GM18517 (cell line): Measurements from ENCODE around the gene MUC5B.
"Not testable (repeated sequence)": the region's sequence is repeated elsewhere in the genome, so short reads cannot be mapped to it uniquely, and the experiment has no call there.

Experiments used
- ATAC-seq: cut with Tn5 transposase; IDR thresholded peaks from one replicate; pipeline ENCODE4 v1.9.1; 2021; ENCODE audit warnings: mild to moderate bottlenecking, moderate library complexity; ENCODE audit not compliant: unreplicated experiment

Gene MUC5B

DNA sequence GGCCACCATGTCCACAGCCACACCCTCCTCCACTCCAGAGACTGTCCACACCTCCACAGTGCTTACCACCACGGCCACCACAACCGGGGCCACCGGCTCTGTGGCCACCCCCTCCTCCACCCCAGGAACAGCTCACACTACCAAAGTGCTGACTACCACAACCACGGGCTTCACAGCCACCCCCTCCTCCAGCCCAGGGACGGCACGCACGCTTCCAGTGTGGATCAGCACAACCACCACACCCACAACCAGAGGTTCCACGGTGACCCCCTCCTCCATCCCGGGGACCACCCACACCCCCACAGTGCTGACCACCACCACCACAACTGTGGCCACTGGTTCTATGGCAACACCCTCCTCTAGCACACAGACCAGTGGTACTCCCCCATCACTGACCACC is 21.7 kb downstream of the MUC5B start:
- ATAC-seq, result not testable (repeated sequence)

DNA sequence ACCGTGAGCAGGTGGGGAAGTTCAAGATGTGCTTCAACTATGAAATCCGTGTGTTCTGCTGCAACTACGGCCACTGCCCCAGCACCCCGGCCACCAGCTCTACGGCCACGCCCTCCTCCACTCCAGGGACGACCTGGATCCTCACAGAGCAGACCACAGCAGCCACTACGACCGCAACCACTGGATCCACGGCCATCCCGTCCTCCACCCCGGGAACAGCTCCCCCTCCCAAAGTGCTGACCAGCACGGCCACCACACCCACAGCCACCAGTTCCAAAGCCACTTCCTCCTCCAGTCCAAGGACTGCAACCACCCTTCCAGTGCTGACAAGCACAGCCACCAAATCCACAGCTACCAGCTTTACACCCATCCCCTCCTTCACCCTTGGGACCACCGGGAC is 22.9 kb downstream of the MUC5B start:
- not testable (repeated sequence) for ATAC-seq

DNA sequence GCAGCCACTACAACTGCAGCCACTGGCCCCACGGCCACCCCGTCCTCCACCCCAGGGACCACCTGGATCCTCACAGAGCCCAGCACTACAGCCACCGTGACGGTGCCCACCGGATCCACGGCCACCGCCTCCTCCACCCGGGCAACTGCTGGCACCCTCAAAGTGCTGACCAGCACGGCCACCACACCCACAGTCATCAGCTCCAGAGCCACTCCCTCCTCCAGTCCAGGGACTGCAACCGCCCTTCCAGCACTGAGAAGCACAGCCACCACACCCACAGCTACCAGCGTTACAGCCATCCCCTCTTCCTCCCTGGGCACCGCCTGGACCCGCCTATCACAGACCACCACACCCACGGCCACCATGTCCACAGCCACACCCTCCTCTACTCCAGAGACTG is 23.4 kb downstream of the MUC5B start:
- not testable (repeated sequence) for ATAC-seq

- ATAC-seq, result not testable (repeated sequence)
Measured at GRCh38 chr11:1247026-1247425, 24.2 kb downstream of the MUC5B start.

DNA sequence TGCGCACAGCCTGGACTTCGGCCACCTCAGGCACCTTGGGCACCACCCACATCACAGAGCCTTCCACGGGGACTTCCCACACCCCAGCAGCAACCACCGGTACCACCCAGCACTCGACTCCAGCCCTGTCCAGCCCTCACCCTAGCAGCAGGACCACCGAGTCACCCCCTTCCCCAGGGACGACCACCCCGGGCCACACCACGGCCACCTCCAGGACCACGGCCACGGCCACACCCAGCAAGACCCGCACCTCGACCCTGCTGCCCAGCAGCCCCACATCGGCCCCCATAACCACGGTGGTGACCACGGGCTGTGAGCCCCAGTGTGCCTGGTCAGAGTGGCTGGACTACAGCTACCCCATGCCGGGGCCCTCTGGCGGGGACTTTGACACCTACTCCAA is 26.1 kb downstream of the MUC5B start:
- not testable (repeated sequence) for ATAC-seq

DNA sequence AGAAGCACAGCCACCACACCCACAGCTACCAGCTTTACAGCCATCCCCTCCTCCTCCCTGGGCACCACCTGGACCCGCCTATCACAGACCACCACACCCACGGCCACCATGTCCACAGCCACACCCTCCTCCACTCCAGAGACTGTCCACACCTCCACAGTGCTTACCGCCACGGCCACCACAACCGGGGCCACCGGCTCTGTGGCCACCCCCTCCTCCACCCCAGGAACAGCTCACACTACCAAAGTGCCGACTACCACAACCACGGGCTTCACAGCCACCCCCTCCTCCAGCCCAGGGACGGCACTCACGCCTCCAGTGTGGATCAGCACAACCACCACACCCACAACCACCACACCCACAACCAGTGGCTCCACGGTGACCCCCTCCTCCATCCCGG is 27.5 kb downstream of the MUC5B start:
- ATAC-seq, result not testable (repeated sequence)

DNA sequence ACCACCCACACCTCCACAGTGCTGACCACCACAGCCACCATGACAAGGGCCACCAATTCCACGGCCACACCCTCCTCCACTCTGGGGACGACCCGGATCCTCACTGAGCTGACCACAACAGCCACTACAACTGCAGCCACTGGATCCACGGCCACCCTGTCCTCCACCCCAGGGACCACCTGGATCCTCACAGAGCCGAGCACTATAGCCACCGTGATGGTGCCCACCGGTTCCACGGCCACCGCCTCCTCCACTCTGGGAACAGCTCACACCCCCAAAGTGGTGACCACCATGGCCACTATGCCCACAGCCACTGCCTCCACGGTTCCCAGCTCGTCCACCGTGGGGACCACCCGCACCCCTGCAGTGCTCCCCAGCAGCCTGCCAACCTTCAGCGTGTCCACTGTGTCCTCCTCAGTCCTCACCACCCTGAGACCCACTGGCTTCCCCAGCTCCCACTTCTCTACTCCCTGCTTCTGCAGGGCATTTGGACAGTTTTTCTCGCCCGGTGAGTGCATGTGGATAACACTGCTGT is 28.4 kb downstream of the MUC5B start:
- no peak for ATAC-seq

GRCh38 chr11:1252371-1253102 is 29.7 kb downstream of the MUC5B start:
- no peak for ATAC-seq

GRCh38 chr11:1253103-1253485 is 30.2 kb downstream of the MUC5B start:
- no peak for ATAC-seq

DNA sequence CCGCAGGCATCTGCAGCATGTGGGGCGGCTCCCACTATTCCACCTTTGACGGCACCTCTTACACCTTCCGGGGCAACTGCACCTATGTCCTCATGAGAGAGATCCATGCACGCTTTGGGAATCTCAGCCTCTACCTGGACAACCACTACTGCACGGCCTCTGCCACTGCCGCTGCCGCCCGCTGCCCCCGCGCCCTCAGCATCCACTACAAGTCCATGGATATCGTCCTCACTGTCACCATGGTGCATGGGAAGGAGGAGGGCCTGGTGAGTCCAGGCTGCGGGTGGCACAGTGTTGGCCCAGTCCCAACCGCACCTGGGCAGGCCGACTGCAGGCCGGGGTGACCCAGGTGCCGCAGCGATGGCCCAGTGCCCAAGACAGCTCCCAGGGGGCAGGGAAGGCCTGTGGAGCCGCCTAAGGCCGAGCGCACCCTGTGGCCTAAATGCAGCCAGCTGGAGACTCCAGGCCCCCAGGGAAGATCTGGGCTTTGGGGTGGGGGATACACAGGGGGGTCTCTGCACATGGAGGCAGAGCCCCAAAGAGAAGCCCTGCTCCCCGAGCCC is 31.3 kb downstream of the MUC5B start:
- ATAC-seq, result no peak

- no peak for ATAC-seq
Measured at GRCh38 chr11:1254733-1255132, 31.9 kb downstream of the MUC5B start.

GRCh38 chr11:1255151-1255550 is 32.3 kb downstream of the MUC5B start:
- ATAC-seq, result no peak

DNA sequence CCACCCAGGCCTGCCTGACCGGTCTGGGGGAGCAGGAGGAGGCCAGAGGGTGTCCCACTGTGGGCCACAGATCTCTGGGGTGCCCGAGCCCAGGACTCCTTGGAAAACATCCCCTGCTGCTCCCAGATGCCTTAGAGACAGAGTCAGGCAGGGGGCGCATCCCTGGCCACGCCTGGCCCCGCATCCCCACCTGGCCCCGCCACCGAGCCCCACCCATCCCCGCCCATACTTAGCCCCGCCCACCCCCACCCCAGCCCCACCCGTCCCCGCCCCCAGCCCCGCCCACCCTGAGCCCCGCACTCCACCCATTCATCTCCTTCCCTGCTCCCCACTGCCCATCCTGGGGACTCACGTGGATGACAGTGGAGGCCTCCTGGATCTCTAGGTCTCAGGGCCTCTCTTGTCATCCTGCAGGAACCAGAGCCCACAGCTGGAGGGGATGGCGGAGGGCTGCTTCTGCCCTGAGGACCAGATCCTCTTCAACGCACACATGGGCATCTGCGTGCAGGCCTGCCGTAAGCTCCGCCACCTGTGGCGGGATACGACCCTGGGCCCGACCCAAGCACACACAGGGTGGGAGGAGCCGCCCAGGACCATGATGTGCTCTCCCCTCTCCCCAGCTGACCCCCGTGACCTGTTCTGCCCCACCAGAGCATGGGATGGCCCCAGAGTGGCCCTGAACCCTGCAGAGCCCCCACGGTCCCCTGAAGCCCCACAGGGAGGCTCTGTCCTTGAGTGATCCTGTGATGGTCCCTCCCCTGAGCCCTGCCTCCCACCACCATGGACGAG is 33.6 kb downstream of the MUC5B start:
- no peak for ATAC-seq

DNA sequence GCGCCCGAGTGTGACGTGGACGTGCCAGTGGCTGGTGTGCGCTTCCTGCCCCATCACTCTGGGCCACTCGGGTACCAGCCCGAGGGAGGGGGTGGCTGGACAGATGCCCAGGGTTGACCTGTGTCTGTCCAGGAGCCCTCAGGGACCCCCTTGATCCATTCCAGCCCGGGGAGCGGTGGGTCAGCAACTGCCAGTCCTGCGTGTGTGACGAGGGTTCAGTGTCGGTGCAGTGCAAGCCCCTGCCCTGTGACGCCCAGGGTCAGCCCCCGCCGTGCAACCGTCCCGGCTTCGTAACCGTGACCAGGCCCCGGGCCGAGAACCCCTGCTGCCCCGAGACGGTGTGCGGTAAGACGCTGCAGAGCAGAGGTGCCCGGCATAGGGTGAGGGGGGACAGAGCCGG is 34.5 kb downstream of the MUC5B start:
- ATAC-seq, result no peak

- no peak for ATAC-seq
Measured at GRCh38 chr11:1257916-1258315, 35.0 kb downstream of the MUC5B start.

DNA sequence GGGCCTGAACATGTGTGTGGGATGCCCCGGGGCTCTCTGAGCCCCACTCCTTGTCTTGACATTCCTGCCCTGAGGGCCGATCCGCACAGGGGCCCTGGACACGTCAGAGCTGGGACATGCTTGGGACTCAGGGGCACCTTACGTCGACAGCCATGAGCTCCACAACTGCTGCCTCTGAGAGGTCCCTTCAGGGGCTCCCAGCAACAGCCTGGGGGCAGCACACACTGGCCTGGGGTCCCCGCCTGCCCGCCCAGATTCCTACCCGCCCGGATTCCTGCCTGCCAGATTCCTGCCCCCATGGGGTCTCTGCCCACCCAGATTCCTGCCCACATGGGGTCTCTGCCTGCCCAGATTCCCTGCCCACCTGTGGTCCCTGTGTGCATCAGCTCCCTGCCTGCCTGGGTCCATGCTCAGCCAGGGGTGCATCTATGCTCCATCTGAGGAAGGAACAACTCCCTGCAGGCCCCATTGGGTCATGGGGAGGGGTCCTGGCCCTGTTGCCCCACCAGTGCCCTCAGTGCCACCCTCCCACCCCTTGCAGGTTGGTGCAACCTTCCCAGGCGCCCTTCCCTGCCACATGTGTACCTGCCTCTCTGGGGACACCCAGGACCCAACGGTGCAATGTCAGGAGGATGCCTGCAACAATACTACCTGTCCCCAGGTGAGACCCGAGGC is 35.7 kb downstream of the MUC5B start:
- ATAC-seq, result no peak

GRCh38 chr11:1259076-1259461 is 36.2 kb downstream of the MUC5B start:
- ATAC-seq, result no peak

- no peak for ATAC-seq
Measured at GRCh38 chr11:1259561-1259960, 36.7 kb downstream of the MUC5B start.

DNA sequence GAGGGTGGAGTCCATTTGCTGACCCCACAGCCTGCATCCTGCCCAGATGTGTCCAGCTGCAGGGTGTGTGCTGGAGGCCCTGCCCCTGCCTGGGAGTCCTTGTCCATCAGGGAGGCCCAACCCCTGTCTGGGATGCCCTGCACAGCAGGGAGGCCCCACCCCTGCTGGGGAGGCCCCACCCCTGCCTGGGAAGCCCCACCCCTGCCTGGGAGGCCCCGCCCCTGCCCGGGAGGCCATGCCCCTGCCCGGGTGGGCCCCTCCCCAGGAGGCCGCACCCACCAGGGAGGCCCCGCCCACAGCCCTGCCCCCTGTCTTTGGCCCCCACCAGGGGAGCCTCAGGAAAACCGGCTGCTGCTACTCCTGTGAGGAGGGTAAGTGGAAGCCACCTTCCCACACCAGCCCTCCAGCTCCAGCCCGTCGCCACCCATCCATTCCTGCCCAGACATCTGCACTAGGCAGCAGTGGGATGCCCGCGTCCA is 37.2 kb downstream of the MUC5B start:
- ATAC-seq, result no peak

DNA sequence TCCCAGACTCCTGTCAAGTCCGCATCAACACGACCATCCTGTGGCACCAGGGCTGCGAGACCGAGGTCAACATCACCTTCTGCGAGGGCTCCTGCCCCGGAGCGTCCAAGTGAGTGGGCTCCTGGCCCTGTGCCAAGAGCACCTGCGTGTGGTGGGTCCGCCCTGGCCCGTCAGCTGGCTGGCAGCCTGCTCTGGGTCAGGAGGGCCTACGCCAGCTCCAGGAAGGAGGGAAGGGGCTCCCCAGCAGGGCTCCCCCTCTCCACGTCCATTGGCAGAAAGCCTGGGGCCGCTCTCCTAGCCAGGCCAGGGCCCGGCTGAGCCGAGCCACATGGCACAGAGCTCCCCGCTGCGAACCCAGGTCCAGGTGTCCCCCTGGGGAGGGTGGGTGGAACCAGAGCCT is 37.8 kb downstream of the MUC5B start:
- ATAC-seq, result no peak
